Measurements from ENCODE around the gene AVPR2. TPM values are rescaled to one million over a fixed set of nuclear protein-coding genes. Genes with fewer than 3 reads are reported as not detected.

AVPR2 gene
- total and polyA plus RNA-seq, 9 of the 15 experiments (the other 6 are each of a cell fraction or from before 2014, with no cell fraction given): not detected

DNA sequence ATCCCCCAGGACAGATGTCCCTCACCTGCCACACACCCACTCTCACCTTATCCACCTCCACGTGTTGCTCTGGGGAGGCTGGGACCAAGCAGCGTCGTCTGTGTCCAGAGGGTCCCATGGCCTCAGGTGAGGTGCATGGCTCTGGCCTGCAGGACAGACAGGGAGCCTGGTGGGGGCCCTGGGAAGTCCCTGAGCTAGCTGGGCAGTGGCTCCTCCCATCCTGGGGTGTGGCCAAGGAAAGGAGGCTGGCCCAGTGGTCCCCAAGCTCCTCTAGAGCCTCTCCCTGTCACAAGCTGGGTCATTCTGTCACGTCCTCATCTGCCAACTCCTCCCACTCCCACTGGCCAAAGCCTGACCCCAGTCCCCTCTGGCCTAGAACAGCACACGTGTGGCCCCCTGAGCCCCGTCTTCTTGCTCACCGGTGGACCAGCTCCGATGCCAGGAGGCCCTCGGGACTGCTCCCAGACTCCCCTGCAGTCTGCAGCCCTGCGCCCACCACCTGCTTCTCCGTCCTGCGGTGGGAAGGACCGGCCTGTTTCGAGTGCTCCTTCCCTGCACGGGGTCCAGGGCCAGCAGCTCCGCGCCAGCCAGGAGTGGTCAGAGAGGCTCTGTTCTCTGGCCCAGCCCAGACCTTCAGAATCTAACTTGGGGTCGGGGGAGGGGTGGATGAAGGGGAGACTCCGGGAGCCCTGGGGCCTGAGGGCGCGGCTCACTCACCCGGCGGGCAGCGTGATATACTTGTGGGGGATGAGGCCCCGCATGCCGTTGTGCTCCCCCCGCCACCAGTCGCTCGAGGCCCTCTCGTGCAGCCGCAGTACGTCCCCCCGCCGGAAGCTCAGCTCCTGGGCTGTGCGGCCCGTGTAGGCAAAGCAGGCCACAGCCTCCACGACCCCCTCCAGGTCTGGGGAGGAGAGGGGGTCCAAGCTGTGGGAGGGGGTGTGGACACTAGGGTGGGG, 4.8 kb downstream of the AVPR2 start:
- peaks cover under 1 to 63% of the 10 kb centered on the region in 2 experiments; a peak in 3 of 5 replicates for H3K4me1 ChIP-seq (replicated peaks in 1 of 2; ENCODE audit: control insufficient read depth in 2 of 2, insufficient read depth in 2 of 2, low read length in 2 of 2)
- H3K36me3 ChIP-seq (ENCODE audit: control insufficient read depth, insufficient read depth, low read length): peaks cover 18% of the 10 kb centered on the region; the same call in 2 of the 3 replicates
- CTCF ChIA-PET (ENCODE audit: low intra/inter-chr PET ratio): no interaction called here
- peaks cover 5% of the 10 kb centered on the region; the same call in 1 of the 2 replicates for H4K20me1 ChIP-seq (replicated peaks; ENCODE audit: control insufficient read depth, insufficient read depth, low read length)
- no peaks in the 10 kb centered on the region for H3K79me2 ChIP-seq (ENCODE audit: control insufficient read depth, insufficient read depth, low read length)
- peak overlapping the region in 1 of 2 experiments; percentile 7; a peak in 1 of 4 replicates for H3K9ac ChIP-seq (ENCODE audit: insufficient read depth in 1 of 2, low read depth in 2 of 2, low read length in 2 of 2)
- no peak overlapping the region for H3K4me2 ChIP-seq (ENCODE audit: insufficient read depth, low read length)
- POLR2A ChIA-PET: interaction anchor here (0.6 to 1.5 kb wide), 5 partner anchors 9 to 903 kb away, joined by 3 to 5 read pairs (median 3); no protein-coding TSS in a partner anchor
- peak; percentile 70 for FAIRE-seq
- TF ChIP-seq THRAP3 (IDR thresholded peaks at IDR 0.05; ENCODE audit: borderline replicate concordance) (no peak), POLR2G (IDR thresholded peaks at IDR 0.05; ENCODE audit: low read depth, low read length) (peak; percentile 23), HDGF (IDR thresholded peaks at IDR 0.05) (0 out of 2 replicates have a peak, but pooled peaks have one; percentile 19)
- no peaks in the 10 kb centered on the region for H3K9me1 ChIP-seq (ENCODE audit: control insufficient read depth, insufficient read depth, low read length)
- H3K27me3 ChIP-seq (ENCODE audit: control insufficient read depth in 2 of 2, insufficient read depth in 2 of 2, low read length in 2 of 2): no peaks in the 10 kb centered on the region
- H3K4me3 ChIP-seq: no peak overlapping the region
- BruUV-seq (replicated peaks): TSS peak; percentile 29
- ATAC-seq: peak; percentile 91
- no peaks in the 10 kb centered on the region for H3K9me3 ChIP-seq (replicated peaks; ENCODE audit: control insufficient read depth, insufficient read depth, low read depth, low read length)
- H3K27ac ChIP-seq (ENCODE audit: extremely low read depth, low read depth, low read length): no peak overlapping the region
- in situ Hi-C loops (cut with MboI) (no loop called here), intact Hi-C loops (cut with micrococcal nuclease) (no loop called here)
- H2AFZ ChIP-seq (ENCODE audit: low read depth, low read length): no peak overlapping the region
- 55% methylated on average over 8 of the region's 37 CpGs for WGBS (ENCODE audit: insufficient coverage, low coverage, missing lambda C conversion rate)
- DNase-seq (ENCODE audit: extremely low read depth in 1 of 4, low spot score in 3 of 4): peak; percentile 67 to 77 (median 74)

DNA sequence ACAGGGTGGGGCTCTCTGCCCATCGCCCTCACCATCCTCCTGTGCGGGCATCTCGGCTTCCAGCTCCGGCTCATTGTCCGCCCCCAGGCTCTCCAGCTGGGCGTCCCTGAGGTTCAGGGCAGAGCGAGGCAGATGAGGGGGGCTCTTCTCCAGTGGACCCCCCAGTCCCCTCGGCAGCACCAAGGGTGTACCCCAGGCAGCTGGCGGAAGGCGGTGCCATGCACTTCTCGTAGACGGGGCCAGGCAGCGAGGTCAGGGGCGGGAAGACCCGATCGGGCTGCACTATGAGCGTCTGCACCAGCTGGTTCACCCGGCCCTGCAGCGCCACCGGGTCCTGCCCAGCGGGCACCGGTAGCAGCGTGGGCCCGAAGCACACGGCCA, 5.5 kb downstream of the AVPR2 start:
- 85% methylated on average over 4 of the region's 25 CpGs for WGBS (ENCODE audit: insufficient coverage, low coverage, missing lambda C conversion rate)
- peaks cover 18% of the 10 kb centered on the region; the same call in 2 of the 3 replicates for H3K36me3 ChIP-seq (ENCODE audit: control insufficient read depth, insufficient read depth, low read length)
- BruUV-seq (replicated peaks): no TSS peak
- H3K9me1 ChIP-seq (ENCODE audit: control insufficient read depth, insufficient read depth, low read length): no peaks in the 10 kb centered on the region
- no peak overlapping the region; a peak in 1 of 4 replicates for H3K9ac ChIP-seq (ENCODE audit: insufficient read depth in 1 of 2, low read depth in 2 of 2, low read length in 2 of 2)
- ChIA-PET CTCF (ENCODE audit: low intra/inter-chr PET ratio) (no interaction called here), POLR2A (interaction anchor here (0.6 to 1.1 kb wide), 2 partner anchors 11 to 902 kb away, joined by 3 to 4 read pairs; no protein-coding TSS in a partner anchor)
- no peak overlapping the region for H2AFZ ChIP-seq (ENCODE audit: low read depth, low read length)
- no peaks in the 10 kb centered on the region for H3K79me2 ChIP-seq (ENCODE audit: control insufficient read depth, insufficient read depth, low read length)
- intact Hi-C loops (cut with micrococcal nuclease): no loop called here
- H3K4me2 ChIP-seq (ENCODE audit: insufficient read depth, low read length): no peak overlapping the region
- peaks cover 5% of the 10 kb centered on the region; the same call in 1 of the 2 replicates for H4K20me1 ChIP-seq (replicated peaks; ENCODE audit: control insufficient read depth, insufficient read depth, low read length)
- DNase-seq (ENCODE audit: extremely low read depth in 1 of 4, low spot score in 3 of 4): no peak
- in situ Hi-C loops (cut with MboI): no loop called here
- H3K27me3 ChIP-seq (ENCODE audit: control insufficient read depth in 2 of 2, insufficient read depth in 2 of 2, low read length in 2 of 2): no peaks in the 10 kb centered on the region
- no peak for FAIRE-seq
- ATAC-seq: no peak
- no peak overlapping the region for H3K4me3 ChIP-seq
- H3K27ac ChIP-seq (ENCODE audit: extremely low read depth, low read depth, low read length): no peak overlapping the region
- peaks cover 0 to 56% of the 10 kb centered on the region in 2 experiments; a peak in 3 of 5 replicates for H3K4me1 ChIP-seq (replicated peaks in 1 of 2; ENCODE audit: control insufficient read depth in 2 of 2, insufficient read depth in 2 of 2, low read length in 2 of 2)
- H3K9me3 ChIP-seq (replicated peaks; ENCODE audit: control insufficient read depth, insufficient read depth, low read depth, low read length): no peaks in the 10 kb centered on the region
- TF ChIP-seq MAFG (tag; conservative IDR thresholded peaks at IDR 0.05) (no peak), ZNF551 (CRISPR knock-in tag; IDR thresholded peaks at IDR 0.05) (no peak), POLR2G (IDR thresholded peaks at IDR 0.05; ENCODE audit: low read depth, low read length) (peak; percentile 46), TOE1 (IDR thresholded peaks at IDR 0.05; ENCODE audit: borderline replicate concordance) (no peak), TOE1 (CRISPR knock-in tag; IDR thresholded peaks at IDR 0.05; ENCODE audit: borderline replicate concordance, low read depth) (no peak), RBM17 (IDR thresholded peaks at IDR 0.05; ENCODE audit: borderline replicate concordance, low read depth, low read length) (no peak), HNRNPL (IDR thresholded peaks at IDR 0.05; ENCODE audit: low read depth, low read length) (peak; percentile 10; the same call in 1 of the 2 replicates)
- TF ChIP-seq, protein P1, sequence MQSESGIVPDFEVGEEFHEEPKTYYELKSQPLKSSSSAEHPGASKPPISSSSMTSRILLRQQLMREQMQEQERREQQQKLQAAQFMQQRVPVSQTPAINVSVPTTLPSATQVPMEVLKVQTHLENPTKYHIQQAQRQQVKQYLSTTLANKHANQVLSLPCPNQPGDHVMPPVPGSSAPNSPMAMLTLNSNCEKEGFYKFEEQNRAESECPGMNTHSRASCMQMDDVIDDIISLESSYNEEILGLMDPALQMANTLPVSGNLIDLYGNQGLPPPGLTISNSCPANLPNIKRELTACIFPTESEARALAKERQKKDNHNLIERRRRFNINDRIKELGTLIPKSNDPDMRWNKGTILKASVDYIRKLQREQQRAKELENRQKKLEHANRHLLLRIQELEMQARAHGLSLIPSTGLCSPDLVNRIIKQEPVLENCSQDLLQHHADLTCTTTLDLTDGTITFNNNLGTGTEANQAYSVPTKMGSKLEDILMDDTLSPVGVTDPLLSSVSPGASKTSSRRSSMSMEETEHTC (IDR thresholded peaks at IDR 0.05): no peak
- TF ChIP-seq, protein P2, sequence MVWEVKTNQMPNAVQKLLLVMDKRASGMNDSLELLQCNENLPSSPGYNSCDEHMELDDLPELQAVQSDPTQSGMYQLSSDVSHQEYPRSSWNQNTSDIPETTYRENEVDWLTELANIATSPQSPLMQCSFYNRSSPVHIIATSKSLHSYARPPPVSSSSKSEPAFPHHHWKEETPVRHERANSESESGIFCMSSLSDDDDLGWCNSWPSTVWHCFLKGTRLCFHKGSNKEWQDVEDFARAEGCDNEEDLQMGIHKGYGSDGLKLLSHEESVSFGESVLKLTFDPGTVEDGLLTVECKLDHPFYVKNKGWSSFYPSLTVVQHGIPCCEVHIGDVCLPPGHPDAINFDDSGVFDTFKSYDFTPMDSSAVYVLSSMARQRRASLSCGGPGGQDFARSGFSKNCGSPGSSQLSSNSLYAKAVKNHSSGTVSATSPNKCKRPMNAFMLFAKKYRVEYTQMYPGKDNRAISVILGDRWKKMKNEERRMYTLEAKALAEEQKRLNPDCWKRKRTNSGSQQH (CRISPR knock-in tag; IDR thresholded peaks at IDR 0.05): no peak

Data from K562 (cell line).